Kidney capillary endothelial cell (primary cell): ENCODE results near the gene AMBP.

Experiments used
- DNase-seq: peaks from one replicate; pipeline ENCODE4 v3.0.0-alpha.2; 2018; ENCODE audit warnings: low spot score

The AMBP gene

DNA sequence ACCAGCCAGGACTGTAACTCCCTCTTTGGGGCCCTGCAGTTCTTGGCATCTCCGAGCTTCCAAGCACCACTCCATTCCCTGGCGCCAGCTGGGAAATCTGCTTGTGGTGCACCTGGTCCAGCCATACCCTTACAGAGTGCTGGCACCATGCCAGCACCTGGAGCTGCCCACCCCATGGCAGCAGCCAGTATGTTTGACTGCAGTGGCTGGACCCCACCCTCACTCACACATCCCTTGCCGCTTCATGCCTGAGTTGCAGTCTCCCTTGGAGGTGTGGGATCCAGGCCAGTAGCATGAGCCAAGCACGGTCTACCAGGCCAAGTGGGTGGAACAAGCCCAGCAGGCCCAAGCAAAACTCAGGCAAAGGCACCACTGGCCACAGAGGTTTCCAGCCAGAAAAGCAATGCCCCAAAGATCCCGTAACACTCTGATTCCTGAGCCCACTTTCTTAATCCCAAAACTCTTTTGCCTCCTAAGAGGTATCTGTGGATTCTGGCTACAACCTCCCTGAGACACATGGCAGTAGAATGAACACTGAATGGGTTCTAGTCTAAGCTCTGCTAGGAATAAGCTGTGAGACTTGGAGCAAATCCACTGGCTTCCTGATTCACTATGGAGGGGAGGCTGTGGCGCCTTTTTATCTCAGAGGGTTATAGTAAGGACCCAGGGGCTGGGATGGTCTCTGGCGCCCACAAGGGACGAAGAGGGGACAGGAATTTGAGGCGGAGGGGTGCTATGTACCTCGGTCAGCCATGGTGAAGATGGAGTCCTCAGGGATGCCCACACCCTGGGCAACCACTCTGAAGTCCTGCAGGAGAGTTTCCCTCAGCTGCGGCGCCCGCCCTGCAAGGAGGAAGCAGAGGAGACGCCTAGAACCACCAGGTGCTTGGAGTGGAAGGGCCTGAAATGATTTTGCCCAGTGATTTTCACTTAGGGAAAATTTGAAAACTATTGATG lies 5.6 kb downstream of the AMBP start:
- DNase-seq, result no peak

DNA sequence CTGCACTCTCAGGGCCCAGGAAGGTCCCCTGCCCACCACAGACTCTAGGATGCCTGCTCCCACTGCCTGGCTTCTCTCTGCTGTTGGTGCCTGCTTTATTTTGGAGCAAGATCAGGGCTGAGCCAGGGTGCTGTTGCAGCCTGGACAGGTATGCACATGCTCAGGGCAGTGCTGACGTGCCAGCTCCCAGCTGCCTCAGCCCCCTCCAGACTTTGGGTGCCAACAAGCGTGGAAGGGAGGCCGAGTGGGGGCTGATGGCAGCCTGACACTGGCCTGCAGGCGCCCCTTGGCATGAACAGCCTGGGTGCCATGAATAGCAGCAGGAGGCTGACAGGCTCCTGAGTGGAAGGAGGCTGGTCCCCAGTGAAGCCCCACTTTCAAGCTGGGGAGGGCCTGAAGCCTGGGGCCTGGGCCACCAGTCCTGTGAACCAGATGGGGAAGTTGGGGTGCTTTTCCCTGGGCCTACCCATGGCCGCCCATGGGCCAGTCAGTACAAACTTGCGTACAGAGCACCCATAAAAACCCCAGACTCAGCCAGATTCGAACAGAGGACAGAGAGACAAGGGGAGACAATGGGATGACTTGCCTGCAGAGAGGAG lies 6.8 kb downstream of the AMBP start:
- DNase-seq, result no peak

DNA sequence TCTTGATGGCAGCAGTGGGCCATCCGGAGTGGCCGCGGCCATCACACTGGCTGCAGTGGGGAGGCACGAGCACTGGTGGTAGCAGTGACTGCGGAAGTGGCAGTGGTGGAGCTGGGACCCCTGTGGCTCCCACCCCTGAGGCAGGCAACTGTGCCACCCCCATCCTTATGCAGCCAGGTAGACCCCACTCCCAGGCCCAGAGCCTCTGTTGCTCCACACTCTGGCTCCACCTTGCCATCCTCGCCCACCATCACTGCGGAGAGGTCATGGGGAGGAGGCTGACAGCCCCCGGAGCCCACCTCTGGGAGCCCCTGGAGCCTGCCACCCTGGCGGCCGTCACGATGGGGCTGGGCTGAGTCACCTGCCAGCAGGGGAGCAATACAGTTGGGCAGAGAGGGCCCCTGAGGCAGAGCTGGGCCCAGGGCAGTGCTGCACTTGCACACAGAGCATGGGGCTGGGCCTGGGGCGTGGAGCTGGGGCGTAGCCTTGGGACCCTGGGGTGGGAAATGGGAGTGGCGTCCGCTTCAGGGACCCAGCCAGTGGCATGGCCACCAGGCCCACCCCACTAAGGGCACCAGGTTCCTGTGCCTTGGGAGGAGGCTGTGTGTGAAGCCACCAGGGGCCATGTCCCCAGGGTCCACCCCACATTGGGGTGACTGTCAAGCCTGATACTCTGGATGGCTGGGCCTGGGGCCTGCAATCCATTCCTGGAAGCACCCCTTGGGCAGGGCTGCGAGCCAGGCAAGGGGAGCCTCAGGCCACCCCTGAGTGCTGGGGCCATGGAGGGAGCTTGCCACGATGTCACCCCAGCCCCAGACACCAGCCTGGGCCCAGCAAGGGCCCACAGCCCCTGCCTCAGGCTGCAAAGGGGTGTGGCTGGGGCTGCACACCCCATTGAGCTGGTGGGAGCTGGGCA lies 7.7 kb downstream of the AMBP start:
- DNase-seq, result no peak

DNA sequence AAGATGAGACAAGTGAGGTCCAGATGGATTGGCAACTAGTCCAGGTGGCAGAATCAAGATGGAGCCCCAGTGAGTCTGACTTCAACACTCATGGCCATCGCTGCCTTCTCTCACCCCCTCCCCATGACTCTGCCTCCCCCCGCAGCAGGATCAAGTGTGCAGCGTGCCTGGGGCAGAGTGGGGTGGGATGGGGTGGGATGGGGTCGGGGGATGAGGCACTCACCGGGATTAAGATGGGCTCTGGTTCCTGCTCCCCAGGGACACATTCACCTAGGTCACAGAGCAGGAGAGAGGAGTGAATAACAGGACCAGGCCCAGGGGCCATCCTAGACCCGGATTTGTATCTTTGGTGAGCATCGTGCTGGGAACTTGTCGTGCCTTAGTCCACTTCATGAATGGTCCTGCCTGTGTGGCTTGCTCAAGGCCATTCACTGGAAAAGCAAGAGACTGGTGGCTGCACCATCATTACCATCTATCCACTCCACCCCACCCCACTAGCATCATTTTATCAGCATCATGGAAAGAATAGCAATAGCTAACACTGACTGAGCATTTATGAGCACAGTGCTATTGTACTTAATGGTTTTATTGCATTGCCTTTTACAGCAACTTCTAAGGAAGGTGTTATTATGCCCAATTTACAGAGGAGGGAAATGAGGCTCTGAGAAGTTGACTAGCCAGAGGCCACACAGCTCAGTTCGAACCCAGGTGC lies 8.5 kb downstream of the AMBP start:
- no peak for DNase-seq

DNA sequence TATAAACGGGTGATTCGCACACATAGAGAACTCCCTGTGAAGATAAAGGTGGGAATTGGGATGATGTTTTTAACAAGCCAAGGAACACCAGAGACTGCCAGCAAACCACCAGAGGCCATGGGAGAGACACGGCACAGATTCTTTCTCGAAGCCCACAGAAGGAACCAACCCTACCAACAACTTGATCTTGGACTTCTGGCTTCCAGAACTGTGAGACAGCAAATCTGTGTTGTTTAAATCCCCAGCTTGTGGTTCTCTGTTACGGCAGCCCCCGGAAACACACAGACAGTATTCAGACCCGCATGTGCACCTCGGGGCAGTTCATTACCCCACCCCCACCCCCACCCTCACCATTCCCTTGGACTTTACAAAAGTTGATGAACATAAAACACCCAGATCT lies 12.8 kb downstream of the AMBP start:
- DNase-seq, result no peak

DNA sequence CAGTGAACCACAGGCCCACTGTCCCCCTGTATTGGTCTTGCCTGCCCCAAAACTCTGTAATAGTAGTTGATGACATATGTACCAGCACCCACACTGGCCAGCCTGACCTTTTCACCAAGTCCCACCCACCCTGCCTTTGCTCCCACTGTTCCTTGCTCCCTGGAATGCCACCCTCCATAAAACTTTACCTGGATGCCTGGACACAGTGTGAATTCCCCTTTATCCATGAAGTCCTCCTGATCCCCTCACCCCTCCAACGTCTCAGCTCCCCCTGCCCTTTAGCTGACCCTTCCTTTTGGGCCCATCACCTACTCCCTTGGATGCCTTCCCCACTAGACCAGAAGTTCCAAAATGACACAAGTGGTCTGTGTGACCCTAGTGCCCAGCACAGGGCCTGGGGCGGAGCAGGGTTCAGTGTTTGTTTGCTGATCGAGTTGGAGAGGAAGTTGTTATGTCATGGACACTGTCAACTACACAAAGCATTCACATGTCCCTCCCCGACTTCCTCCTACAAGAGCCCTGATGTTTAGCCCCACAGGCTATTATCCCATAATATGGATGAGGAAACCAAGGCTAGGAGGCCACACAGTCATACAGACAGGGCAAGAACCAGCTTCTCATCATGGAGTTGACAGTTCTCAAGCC lies 16.1 kb downstream of the AMBP start:
- no peak for DNase-seq

DNA sequence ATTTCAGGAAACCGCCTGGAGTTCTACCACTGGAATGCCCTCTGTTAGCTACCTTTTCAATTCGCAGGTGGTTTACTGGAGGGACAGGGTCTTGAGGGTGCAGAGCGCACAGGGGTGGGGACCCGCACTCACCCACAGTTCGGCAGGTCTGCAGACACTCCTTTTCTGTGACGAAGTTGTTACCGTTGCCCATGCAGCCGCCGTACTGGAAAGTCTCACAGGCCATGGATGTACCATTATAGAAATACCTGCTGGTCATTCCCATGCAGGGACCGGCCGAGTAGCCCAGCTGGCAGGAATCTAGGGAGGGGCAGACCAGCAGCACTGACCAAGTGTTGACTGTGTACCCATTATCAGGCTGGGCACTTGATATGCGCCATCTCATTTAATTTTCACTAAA lies 16.8 kb downstream of the AMBP start:
- DNase-seq, result no peak

DNA sequence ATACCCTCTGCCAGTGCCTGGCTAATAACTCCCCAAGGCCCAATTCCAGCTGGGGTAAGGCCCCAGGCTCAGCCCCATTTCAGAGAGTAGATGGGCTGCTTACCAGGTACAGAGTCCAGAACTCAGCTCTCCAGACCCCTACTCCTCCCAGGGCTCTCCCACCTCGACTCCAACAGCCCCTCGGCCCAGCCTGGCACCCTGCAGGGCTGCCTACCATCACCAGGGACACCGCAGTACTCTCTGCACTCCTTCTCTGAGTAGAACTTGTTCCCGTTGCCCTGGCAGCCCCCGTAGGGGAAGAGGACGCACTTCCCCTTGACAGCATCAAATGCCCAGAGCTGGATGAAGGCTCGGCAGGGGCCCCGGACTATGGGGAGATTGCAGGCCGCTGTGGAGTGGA lies 17.4 kb downstream of the AMBP start:
- no peak for DNase-seq

DNA sequence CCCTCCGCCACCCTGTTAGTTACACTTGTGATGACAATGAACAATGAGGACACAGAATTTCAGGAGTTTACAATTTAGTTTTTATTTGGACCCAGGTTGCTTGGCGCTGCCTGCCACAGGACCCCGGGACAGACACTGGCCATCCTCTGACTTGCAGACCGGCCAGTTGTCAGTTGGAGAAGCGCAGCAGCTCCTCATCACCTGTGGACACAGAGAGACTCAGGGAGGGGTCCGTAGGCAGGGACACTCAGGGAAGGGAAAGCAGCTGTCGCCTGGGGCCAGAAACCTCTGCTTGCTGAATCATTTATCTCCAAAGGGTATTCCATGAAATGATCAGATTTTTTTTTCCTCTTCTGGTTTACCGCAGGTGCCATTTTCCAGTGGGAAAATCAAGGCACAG lies 18.0 kb downstream of the AMBP start:
- no peak for DNase-seq

DNA sequence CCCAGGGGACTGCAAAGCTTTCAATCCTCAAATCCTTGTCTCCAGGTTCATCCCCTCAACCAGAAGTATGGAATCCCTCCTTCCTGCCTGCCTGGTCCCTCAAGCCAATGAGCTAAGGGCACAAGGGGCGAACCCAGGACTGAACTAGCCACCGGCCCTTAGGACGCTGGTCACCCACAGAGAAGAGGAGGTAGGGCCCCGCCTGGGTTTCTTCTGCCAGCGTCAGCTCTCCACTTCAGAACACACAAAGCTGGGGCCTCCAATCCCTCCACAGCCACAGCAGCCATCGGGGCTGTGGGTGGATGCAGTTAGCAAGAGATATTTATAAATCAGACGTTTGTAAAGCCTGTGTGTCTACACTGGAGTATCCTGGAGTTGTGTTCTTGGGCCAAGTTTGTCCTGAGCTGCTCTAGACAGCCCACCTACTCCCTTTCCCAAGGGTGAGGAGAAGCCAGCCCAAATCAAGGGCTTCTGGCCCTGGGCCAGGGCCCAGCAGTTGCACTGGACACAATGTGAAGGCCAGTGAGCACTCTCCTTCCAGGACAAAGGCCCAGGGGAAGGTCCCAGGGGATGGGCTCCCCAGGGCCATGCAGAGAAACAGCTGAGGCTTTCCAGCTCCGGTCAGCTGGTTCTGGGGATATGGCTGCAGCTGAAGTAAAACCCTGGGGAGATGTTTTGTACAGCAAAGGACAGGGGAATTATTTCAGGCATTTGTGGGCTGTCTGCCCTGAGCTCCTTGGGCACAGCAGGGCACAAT lies 18.9 kb downstream of the AMBP start:
- DNase-seq, result no peak

DNA sequence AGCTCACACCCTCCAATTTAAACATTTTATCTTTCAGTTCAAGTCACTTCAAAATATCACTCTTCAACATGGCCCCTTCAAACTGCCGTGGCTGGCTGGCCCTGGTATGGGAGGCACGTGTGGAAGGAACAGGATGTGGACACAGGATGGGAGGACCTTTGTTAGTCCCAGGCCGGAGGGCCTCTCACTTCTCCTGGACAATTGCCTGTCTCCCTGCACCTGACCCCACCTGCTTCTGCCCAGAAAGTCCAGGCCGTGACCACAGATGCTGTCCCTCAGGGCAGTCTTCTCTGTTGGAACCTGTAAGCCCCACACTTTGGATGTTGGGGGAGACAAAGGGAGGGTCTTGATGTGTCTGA lies 19.4 kb downstream of the AMBP start:
- DNase-seq, result no peak

DNA sequence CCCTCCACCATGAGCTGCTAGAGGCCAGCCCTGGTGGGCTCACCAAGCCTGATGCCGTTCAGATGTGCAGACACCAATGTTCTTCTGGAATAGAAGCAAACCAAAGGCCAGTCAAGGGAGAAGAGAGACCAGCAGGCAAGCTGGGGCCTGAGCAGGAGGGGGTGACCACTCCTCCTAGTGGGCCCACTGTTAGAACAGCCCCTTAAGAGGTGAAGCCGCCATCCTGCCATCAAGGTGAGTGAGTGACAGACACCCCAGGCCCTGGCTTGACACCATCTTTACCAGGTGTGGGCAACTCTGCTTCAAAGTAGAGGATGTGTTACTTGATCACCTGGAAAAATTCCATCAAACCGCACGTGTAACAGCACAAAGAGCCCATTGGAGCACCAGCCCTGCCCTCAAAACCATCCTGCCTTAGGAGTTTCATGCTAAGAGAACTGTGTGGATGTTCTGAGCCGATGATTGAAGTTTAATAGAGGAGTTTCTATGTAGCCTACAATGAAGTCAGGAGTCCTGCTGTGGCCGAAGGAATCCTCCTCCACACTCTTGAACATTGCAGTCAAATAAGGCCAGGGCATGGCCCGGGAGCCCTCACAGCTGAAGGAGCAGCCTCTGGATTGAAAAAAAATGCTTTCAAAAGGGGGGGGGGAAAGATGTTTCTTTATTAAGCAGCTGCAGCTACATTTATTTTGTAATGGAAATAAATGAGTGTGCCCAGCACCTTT lies 20.8 kb downstream of the AMBP start:
- no peak for DNase-seq

DNA sequence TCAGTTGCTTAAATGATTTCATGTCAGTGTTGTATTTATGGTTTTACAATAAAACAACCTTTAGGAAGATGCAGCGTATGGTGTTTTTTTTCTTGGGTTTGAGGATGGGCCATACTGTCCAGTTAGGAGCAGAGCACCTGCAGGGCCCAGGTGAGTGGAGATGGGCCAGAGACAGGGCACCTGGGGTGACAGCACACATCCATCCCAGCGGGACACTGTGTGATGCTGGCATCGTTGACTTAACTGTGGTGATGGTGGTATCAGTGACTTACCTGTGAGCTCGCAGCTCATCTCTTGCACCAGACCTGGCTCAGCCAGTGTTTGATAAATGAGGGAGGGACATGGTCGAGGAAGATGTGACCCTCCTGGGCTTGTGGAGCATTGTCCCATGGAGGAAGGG lies 21.6 kb downstream of the AMBP start:
- DNase-seq, result no peak

DNA sequence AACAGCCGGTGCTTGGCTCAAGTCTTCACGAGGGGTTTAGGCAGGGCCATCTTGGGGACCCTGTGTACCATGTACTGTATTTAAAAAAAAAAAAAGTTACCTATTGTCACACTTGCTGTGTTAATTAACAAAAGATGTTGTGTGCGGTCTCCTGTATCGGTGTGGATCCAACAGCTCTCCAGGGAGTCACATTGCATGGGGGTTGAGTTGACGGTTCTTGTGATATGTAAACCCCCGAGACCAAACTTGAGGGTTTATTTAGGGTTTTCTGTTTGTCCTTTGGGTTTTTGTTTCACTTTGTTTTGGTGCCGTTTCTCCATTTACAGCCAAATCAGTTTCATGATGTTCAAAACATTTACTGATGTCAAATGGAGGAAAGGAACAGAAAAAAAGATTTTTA lies 22.2 kb downstream of the AMBP start:
- no peak for DNase-seq

DNA sequence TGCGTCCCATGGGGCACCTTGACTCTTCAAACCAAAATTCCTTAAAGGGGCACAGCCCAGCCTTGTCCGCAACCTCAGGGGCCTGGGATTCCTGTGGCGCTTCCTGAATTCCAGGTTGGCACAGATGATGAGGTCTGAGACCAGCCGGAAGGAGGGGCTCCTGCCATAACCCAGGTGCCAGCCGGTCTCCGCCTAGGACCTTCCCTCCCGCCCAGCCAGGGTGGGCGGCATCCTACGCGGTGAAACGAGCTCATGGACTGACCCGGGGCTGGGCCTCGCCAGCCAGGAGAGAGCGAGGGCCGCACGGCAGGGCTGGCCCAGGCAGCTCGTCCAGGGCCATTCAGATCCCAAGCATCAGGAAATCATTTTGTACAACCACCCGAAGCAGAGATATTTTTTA lies 23.0 kb downstream of the AMBP start:
- no peak for DNase-seq

DNA sequence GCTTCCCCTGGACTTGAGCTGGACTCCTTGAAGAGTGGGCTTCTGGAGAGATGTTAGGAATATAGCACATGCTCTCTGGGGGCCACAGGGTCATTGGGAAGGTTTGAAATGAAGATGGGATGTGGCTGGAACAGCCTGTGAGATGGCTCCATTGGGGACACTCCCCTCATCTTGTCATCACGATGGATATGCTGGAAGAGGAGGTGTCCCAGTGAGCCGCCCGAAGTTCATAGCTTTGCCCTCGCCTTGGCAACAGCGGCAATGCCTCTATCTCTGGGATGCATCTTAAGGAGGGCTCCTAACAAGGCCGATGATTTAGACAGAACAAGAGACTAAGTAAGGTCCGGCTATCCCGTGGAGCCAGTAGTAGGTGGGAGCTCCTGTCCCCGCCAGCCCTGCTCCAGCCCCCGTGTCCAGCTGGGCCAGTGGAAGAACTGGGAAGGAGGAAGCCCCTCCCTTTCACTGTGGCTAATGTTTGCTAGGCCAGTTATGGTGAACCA lies 23.9 kb downstream of the AMBP start:
- no peak for DNase-seq

DNA sequence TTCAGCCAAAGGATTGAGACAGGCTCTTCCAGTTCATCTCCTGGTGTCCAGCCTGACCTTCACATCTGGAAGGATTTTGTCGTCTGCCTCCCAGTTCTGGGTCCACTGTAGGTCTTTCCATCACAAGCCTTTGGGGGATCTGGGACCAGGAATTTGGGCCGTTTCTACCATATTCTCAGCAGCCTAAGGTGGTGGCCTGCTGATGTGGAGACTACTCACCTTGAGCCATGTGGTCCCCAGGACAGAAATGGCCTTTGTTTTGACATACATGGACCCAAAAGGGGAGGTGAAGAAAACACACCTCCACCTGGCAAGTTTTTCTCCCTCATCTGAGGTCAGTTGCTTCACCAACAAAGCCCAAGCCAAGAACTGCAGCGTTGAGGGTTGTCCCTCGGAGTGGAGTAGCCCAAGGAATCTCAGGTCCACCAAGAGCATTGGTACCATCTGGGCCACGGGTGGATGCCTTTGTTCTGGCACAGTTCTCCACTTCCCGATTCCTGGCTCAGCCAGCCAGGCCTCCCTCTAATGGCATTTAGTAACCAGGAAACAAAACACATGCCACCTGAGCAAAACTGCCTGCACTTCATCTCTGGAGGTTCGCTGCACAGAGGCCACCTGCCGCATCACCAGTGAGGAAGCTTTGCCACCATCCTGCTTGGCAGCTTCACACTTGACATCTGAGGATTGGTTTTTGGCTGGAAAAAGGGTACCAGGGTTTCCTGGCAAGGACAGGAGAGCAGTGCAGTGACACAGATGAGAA lies 24.7 kb downstream of the AMBP start:
- no peak for DNase-seq

DNA sequence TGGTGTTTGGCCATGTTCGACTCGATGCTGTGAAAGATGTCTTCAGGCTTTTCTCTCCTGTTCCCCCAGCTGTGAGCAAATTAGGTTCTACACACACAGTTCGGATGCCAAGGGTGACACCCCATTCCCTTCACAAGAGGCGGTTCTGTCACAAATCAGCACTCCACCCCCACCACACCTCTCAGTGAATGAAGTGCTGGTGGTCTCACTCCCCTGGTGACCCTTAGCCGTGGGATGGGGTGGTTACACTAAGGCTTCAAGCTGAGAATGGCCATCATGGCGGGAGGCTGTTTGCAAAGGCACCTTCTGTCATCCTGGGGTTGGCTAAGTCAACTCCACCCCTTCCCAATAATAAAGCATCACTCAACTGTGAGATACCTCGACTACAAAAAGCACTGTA lies 26.4 kb downstream of the AMBP start:
- no peak for DNase-seq

DNA sequence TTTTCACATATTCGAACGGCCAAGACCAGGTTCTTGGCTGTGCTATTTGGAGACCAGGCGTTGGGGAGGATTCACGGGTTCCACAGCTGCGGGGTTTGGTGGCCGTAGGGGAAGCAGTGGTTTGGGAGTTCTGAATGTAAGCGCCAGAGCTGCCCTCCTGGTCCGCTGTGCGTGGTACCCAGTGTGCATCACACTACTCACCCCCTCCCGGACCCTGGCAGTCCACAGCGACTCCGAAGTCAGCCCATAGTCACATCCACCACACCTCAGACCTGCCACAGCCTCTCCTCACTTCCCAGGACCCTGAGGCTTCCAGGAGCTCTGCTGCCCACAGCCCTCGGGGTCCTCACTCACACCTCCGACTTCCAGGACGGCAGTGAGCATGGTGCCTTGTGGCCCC lies 26.8 kb downstream of the AMBP start:
- no peak for DNase-seq
